Neural cell (in vitro differentiated cells): ENCODE data around the gene SMG6.

Source experiments
- EP300 ChIP-seq: fragments of 450-650 bp; conservative IDR thresholded peaks from 2 replicates; pipeline ENCODE4 v1.6.1; 2014; ENCODE audit warnings: antibody characterized with exemption, mild to moderate bottlenecking, moderate library complexity; ENCODE audit not compliant: poor library complexity, severe bottlenecking
- EZH2 ChIP-seq: fragments of 200-600, 300-800 bp; shearing (Covaris generic), sonication (generic); IDR thresholded peaks from 2 replicates; pipeline ENCODE4 v1.6.1; 2014; ENCODE audit warnings: antibody characterized with exemption, low read length, borderline replicate concordance, mild to moderate bottlenecking; ENCODE audit not compliant: insufficient read depth, poor library complexity, severe bottlenecking
- POLR2AphosphoS5 ChIP-seq: IDR thresholded peaks from 2 replicates; pipeline ENCODE4 v1.6.1; 2012
- RAD21 ChIP-seq: fragments of 450-650 bp; conservative IDR thresholded peaks from 2 replicates; pipeline ENCODE4 v1.6.1; 2014; ENCODE audit warnings: antibody characterized with exemption, mild to moderate bottlenecking, moderate library complexity
- SMC3 ChIP-seq: fragments of 450-650 bp; conservative IDR thresholded peaks from 2 replicates; pipeline ENCODE4 v1.6.1; 2014; ENCODE audit warnings: antibody characterized with exemption, mild to moderate bottlenecking, moderate library complexity; ENCODE audit not compliant: poor library complexity
- TAF1 ChIP-seq: IDR thresholded peaks from 2 replicates; pipeline ENCODE4 v1.6.1; 2012; ENCODE audit warnings: low read depth
- TF ChIP-seq, protein P1 (sequence below): fragments of 450-650 bp; IDR thresholded peaks from 2 replicates; pipeline ENCODE4 v1.5.1; 2014; ENCODE audit warnings: antibody characterized with exemption, mild to moderate bottlenecking, moderate library complexity; ENCODE audit not compliant: poor library complexity, severe bottlenecking
- TF ChIP-seq, protein P2 (sequence below): IDR thresholded peaks from 2 replicates; pipeline ENCODE4 v1.6.1; 2012; ENCODE audit warnings: borderline replicate concordance

DNA sequence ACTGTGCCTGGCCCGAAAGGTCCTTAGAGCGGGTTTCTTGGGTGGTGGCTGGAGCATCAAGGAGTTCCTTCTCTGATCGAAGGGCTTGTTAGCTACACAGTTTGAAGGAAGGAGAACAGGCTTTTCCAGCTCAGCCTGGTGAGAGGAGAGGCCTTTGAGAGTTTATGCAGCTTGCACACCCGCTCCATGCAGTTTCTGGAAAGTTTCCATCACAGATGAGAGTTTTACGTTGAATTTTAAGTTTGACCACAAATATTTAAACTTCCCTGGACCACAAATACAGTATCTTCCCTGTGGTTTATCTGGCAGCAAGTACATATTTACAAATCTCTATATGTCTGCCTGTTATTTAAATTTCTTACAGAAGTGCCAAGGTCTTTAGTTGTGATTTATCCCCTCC, 191.9 kb downstream of the SMG6 start:
- no peak for TF ChIP-seq EZH2
- TF ChIP-seq, protein P1, sequence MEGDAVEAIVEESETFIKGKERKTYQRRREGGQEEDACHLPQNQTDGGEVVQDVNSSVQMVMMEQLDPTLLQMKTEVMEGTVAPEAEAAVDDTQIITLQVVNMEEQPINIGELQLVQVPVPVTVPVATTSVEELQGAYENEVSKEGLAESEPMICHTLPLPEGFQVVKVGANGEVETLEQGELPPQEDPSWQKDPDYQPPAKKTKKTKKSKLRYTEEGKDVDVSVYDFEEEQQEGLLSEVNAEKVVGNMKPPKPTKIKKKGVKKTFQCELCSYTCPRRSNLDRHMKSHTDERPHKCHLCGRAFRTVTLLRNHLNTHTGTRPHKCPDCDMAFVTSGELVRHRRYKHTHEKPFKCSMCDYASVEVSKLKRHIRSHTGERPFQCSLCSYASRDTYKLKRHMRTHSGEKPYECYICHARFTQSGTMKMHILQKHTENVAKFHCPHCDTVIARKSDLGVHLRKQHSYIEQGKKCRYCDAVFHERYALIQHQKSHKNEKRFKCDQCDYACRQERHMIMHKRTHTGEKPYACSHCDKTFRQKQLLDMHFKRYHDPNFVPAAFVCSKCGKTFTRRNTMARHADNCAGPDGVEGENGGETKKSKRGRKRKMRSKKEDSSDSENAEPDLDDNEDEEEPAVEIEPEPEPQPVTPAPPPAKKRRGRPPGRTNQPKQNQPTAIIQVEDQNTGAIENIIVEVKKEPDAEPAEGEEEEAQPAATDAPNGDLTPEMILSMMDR: no peak
- TF ChIP-seq POLR2AphosphoS5: no peak
- no peak for TF ChIP-seq TAF1
- no peak for TF ChIP-seq RAD21
- TF ChIP-seq EP300: no peak
- TF ChIP-seq, protein P2, sequence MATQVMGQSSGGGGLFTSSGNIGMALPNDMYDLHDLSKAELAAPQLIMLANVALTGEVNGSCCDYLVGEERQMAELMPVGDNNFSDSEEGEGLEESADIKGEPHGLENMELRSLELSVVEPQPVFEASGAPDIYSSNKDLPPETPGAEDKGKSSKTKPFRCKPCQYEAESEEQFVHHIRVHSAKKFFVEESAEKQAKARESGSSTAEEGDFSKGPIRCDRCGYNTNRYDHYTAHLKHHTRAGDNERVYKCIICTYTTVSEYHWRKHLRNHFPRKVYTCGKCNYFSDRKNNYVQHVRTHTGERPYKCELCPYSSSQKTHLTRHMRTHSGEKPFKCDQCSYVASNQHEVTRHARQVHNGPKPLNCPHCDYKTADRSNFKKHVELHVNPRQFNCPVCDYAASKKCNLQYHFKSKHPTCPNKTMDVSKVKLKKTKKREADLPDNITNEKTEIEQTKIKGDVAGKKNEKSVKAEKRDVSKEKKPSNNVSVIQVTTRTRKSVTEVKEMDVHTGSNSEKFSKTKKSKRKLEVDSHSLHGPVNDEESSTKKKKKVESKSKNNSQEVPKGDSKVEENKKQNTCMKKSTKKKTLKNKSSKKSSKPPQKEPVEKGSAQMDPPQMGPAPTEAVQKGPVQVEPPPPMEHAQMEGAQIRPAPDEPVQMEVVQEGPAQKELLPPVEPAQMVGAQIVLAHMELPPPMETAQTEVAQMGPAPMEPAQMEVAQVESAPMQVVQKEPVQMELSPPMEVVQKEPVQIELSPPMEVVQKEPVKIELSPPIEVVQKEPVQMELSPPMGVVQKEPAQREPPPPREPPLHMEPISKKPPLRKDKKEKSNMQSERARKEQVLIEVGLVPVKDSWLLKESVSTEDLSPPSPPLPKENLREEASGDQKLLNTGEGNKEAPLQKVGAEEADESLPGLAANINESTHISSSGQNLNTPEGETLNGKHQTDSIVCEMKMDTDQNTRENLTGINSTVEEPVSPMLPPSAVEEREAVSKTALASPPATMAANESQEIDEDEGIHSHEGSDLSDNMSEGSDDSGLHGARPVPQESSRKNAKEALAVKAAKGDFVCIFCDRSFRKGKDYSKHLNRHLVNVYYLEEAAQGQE: no peak
- TF ChIP-seq SMC3: no peak
